ENCODE data around the gene MPPE1. TPM values are rescaled to one million over a fixed set of nuclear protein-coding genes. Genes with fewer than 3 reads are reported as not detected.

Gene MPPE1
- total and polyA plus RNA-seq, 4 experiments from 2014 or later = 28.5 to 79.7 (median 59.6) TPM

GRCh38 chr18:11944252-11944651, 36.1 kb upstream of the MPPE1 start:
- DNase-seq = no peak
- POLR2A ChIA-PET (ENCODE audit: partially characterized antibody) = interaction anchor here (2.3 kb wide), 1 partner anchor 37 kb away, joined by 8 read pairs; the partner anchor contains the start of gene IMPA2
- Histone ChIP-seq H3K27me3 (ENCODE audit: insufficient read depth, low read length) (no peaks in the 10 kb centered on the region), H3K27ac (ENCODE audit: low read depth, low read length) (no peak overlapping the region), H3K36me3 (ENCODE audit: insufficient read depth, low read length) (no peaks in the 10 kb centered on the region), H3K4me3 (ENCODE audit: low read length in 2 of 2) (no peak overlapping the region), H3K4me1 (ENCODE audit: insufficient read depth, low read length) (peaks cover 8% of the 10 kb centered on the region), H3K9me3 (ENCODE audit: control insufficient read depth in 1 of 2, low read length in 2 of 2) (no peaks in the 10 kb centered on the region)
- Mint-ChIP-seq H3K27me3 (no peaks in the 10 kb centered on the region), H3K4me1 (peaks cover 6 to 18% (median 10%) of the 10 kb centered on the region in 4 donors), H3K36me3 (no peaks in the 10 kb centered on the region), H3K4me3 (no peak overlapping the region), H3K27ac (peak overlapping the region in 2 of 7 donors; percentile 0 to 5), H3K9me3 (no peaks in the 10 kb centered on the region)
- intact Hi-C loops (cut with micrococcal nuclease) = no loop called here
- CTCF ChIA-PET (ENCODE audit: partially characterized antibody) = interaction anchor here (19.3 kb wide), 1 partner anchor 51 kb away, joined by 665 read pairs; no protein-coding TSS in a partner anchor

GRCh38 chr18:11943551-11943950, 35.4 kb upstream of the MPPE1 start:
- CTCF ChIA-PET (ENCODE audit: partially characterized antibody) = interaction anchor here (1.1 to 19.3 kb wide), 4 partner anchors 8 to 95 kb away, joined by 3 to 665 read pairs (median 68); no protein-coding TSS in a partner anchor
- H3K9me3 Mint-ChIP-seq = no peaks in the 10 kb centered on the region
- peaks cover 6 to 11% (median 10%) of the 10 kb centered on the region in 4 donors for H3K4me1 Mint-ChIP-seq
- H3K4me3 ChIP-seq (ENCODE audit: low read length in 2 of 2) = no peak overlapping the region
- H3K36me3 ChIP-seq (ENCODE audit: insufficient read depth, low read length) = no peaks in the 10 kb centered on the region
- no peaks in the 10 kb centered on the region for H3K27me3 ChIP-seq (ENCODE audit: insufficient read depth, low read length)
- H3K27me3 Mint-ChIP-seq = no peaks in the 10 kb centered on the region
- no peak for DNase-seq
- no peaks in the 10 kb centered on the region for H3K36me3 Mint-ChIP-seq
- POLR2A ChIA-PET (ENCODE audit: partially characterized antibody) = interaction anchor here (2.3 kb wide), 1 partner anchor 38 kb away, joined by 8 read pairs; the partner anchor contains the start of gene IMPA2
- H3K9me3 ChIP-seq (ENCODE audit: control insufficient read depth in 1 of 2, low read length in 2 of 2) = no peaks in the 10 kb centered on the region
- peaks cover 8% of the 10 kb centered on the region for H3K4me1 ChIP-seq (ENCODE audit: insufficient read depth, low read length)
- H3K27ac Mint-ChIP-seq = no peak overlapping the region
- H3K4me3 Mint-ChIP-seq = no peak overlapping the region
- intact Hi-C loops (cut with micrococcal nuclease) = no loop called here
- H3K27ac ChIP-seq (ENCODE audit: low read depth, low read length) = no peak overlapping the region

GRCh38 chr18:11940956-11941355, 32.8 kb upstream of the MPPE1 start:
- Histone ChIP-seq H3K9me3 (ENCODE audit: control insufficient read depth in 1 of 2, low read length in 2 of 2) (no peaks in the 10 kb centered on the region), H3K27ac (ENCODE audit: low read depth, low read length) (no peak overlapping the region), H3K4me1 (ENCODE audit: insufficient read depth, low read length) (no peaks in the 10 kb centered on the region), H3K4me3 (ENCODE audit: low read length in 2 of 2) (no peak overlapping the region), H3K36me3 (ENCODE audit: insufficient read depth, low read length) (no peaks in the 10 kb centered on the region), H3K27me3 (ENCODE audit: insufficient read depth, low read length) (no peaks in the 10 kb centered on the region)
- Mint-ChIP-seq H3K4me3 (no peak overlapping the region), H3K9me3 (no peaks in the 10 kb centered on the region), H3K27me3 (no peaks in the 10 kb centered on the region), H3K36me3 (no peaks in the 10 kb centered on the region), H3K4me1 (peaks cover 0 to 5% (median 1%) of the 10 kb centered on the region in 4 donors), H3K27ac (no peak overlapping the region)
- CTCF ChIA-PET (ENCODE audit: partially characterized antibody) = interaction anchor here (0.6 to 19.3 kb wide), 8 partner anchors 9 to 98 kb away, joined by 3 to 665 read pairs (median 4); partner anchors contain the start of gene IMPA2
- POLR2A ChIA-PET (ENCODE audit: partially characterized antibody) = no interaction called here
- intact Hi-C loops (cut with micrococcal nuclease) = no loop called here
- DNase-seq = no peak

- CTCF ChIA-PET (ENCODE audit: partially characterized antibody) = interaction anchor here (0.6 to 19.3 kb wide), 33 partner anchors 7 to 298 kb away, joined by 3 to 665 read pairs (median 5); partner anchors contain the start of gene IMPA2
- H3K27ac Mint-ChIP-seq = peak overlapping the region in 1 of 7 donors; percentile 6
- no peak overlapping the region for H3K4me3 Mint-ChIP-seq
- DNase-seq = peak; percentile 53 to 72 (median 65)
- H3K36me3 Mint-ChIP-seq = no peaks in the 10 kb centered on the region
- H3K9me3 ChIP-seq (ENCODE audit: control insufficient read depth in 1 of 2, low read length in 2 of 2) = no peaks in the 10 kb centered on the region
- no peak overlapping the region for H3K27ac ChIP-seq (ENCODE audit: low read depth, low read length)
- POLR2A ChIA-PET (ENCODE audit: partially characterized antibody) = interaction anchor here (0.6 to 2.0 kb wide), 6 partner anchors 9 to 583 kb away, joined by 4 to 10 read pairs (median 5); no protein-coding TSS in a partner anchor
- intact Hi-C loops (cut with micrococcal nuclease) = loop anchor here (1.0 to 5.0 kb wide), 6 partner anchors 30 to 281 kb away; partner anchors contain the start of genes IMPA2 and MPPE1
- H3K27me3 Mint-ChIP-seq = no peaks in the 10 kb centered on the region
- peaks cover 0 to 5% (median 0%) of the 10 kb centered on the region in 4 donors for H3K4me1 Mint-ChIP-seq
- no peaks in the 10 kb centered on the region for H3K9me3 Mint-ChIP-seq
- H3K36me3 ChIP-seq (ENCODE audit: insufficient read depth, low read length) = no peaks in the 10 kb centered on the region
- no peaks in the 10 kb centered on the region for H3K4me1 ChIP-seq (ENCODE audit: insufficient read depth, low read length)
- H3K4me3 ChIP-seq (ENCODE audit: low read length in 2 of 2) = no peak overlapping the region
- no peaks in the 10 kb centered on the region for H3K27me3 ChIP-seq (ENCODE audit: insufficient read depth, low read length)
Observed at GRCh38 chr18:11937874-11938478, 29.9 kb upstream of the MPPE1 start.

GRCh38 chr18:11932393-11932792, 24.3 kb upstream of the MPPE1 start:
- Mint-ChIP-seq H3K36me3 (no peaks in the 10 kb centered on the region), H3K9me3 (no peaks in the 10 kb centered on the region), H3K4me1 (no peaks in the 10 kb centered on the region), H3K27me3 (no peaks in the 10 kb centered on the region), H3K27ac (no peak overlapping the region), H3K4me3 (no peak overlapping the region)
- H3K9me3 ChIP-seq (ENCODE audit: control insufficient read depth in 1 of 2, low read length in 2 of 2) = no peaks in the 10 kb centered on the region
- intact Hi-C loops (cut with micrococcal nuclease) = no loop called here
- H3K27ac ChIP-seq (ENCODE audit: low read depth, low read length) = no peak overlapping the region
- no peaks in the 10 kb centered on the region for H3K27me3 ChIP-seq (ENCODE audit: insufficient read depth, low read length)
- H3K36me3 ChIP-seq (ENCODE audit: insufficient read depth, low read length) = no peaks in the 10 kb centered on the region
- ChIA-PET POLR2A (ENCODE audit: partially characterized antibody) (no interaction called here), CTCF (ENCODE audit: partially characterized antibody) (interaction anchor here (1.3 to 19.3 kb wide), 4 partner anchors 8 to 107 kb away, joined by 4 to 665 read pairs (median 8); no protein-coding TSS in a partner anchor)
- no peaks in the 10 kb centered on the region for H3K4me1 ChIP-seq (ENCODE audit: insufficient read depth, low read length)
- no peak overlapping the region for H3K4me3 ChIP-seq (ENCODE audit: low read length in 2 of 2)
- DNase-seq = no peak

GRCh38 chr18:11927497-11927896, 19.4 kb upstream of the MPPE1 start:
- POLR2A ChIA-PET (ENCODE audit: partially characterized antibody) = interaction anchor here (0.6 kb wide), 1 partner anchor 12 kb away, joined by 4 read pairs; no protein-coding TSS in a partner anchor
- no peak overlapping the region for H3K4me3 Mint-ChIP-seq
- Histone ChIP-seq H3K9me3 (ENCODE audit: control insufficient read depth in 1 of 2, low read length in 2 of 2) (no peaks in the 10 kb centered on the region), H3K27me3 (ENCODE audit: insufficient read depth, low read length) (no peaks in the 10 kb centered on the region), H3K36me3 (ENCODE audit: insufficient read depth, low read length) (no peaks in the 10 kb centered on the region), H3K27ac (ENCODE audit: low read depth, low read length) (no peak overlapping the region), H3K4me3 (ENCODE audit: low read length in 2 of 2) (no peak overlapping the region), H3K4me1 (ENCODE audit: insufficient read depth, low read length) (no peaks in the 10 kb centered on the region)
- H3K36me3 Mint-ChIP-seq = no peaks in the 10 kb centered on the region
- no peak for DNase-seq
- CTCF ChIA-PET (ENCODE audit: partially characterized antibody) = interaction anchor here (0.7 to 2.4 kb wide), 6 partner anchors 10 to 415 kb away, joined by 3 to 17 read pairs (median 4); no protein-coding TSS in a partner anchor
- H3K4me1 Mint-ChIP-seq = peaks cover 0 to 1% (median 0%) of the 10 kb centered on the region in 4 donors
- no peak overlapping the region for H3K27ac Mint-ChIP-seq
- intact Hi-C loops (cut with micrococcal nuclease) = no loop called here
- H3K27me3 Mint-ChIP-seq = peaks cover 0 to 1% of the 10 kb centered on the region in 2 donors
- no peaks in the 10 kb centered on the region for H3K9me3 Mint-ChIP-seq

- intact Hi-C loops (cut with micrococcal nuclease) = no loop called here
- ChIA-PET POLR2A (ENCODE audit: partially characterized antibody) (no interaction called here), CTCF (ENCODE audit: partially characterized antibody) (interaction anchor here (6.9 kb wide), 1 partner anchor 12 kb away, joined by 50 read pairs; no protein-coding TSS in a partner anchor)
- no peak overlapping the region for H3K4me3 Mint-ChIP-seq
- H3K36me3 Mint-ChIP-seq = no peaks in the 10 kb centered on the region
- Histone ChIP-seq H3K4me1 (ENCODE audit: insufficient read depth, low read length) (no peaks in the 10 kb centered on the region), H3K27ac (ENCODE audit: low read depth, low read length) (no peak overlapping the region), H3K4me3 (ENCODE audit: low read length in 2 of 2) (no peak overlapping the region), H3K27me3 (ENCODE audit: insufficient read depth, low read length) (no peaks in the 10 kb centered on the region), H3K36me3 (ENCODE audit: insufficient read depth, low read length) (no peaks in the 10 kb centered on the region), H3K9me3 (ENCODE audit: control insufficient read depth in 1 of 2, low read length in 2 of 2) (no peaks in the 10 kb centered on the region)
- H3K4me1 Mint-ChIP-seq = peaks cover 0 to 1% (median 0%) of the 10 kb centered on the region in 4 donors
- no peaks in the 10 kb centered on the region for H3K9me3 Mint-ChIP-seq
- no peak for DNase-seq
- H3K27me3 Mint-ChIP-seq = peaks cover 0 to 1% of the 10 kb centered on the region in 2 donors
- H3K27ac Mint-ChIP-seq = no peak overlapping the region
Observed at GRCh38 chr18:11925800-11926481, 17.8 kb upstream of the MPPE1 start.
